Hepatocyte (in vitro differentiated cells): ENCODE data around the gene PHKB.

ENCODE experiments used
- CTCF ChIP-seq: fragments of 200-600 bp; sonication (generic); IDR thresholded peaks from 2 replicates; pipeline ENCODE4 v1.5.1; 2016; ENCODE audit warnings: antibody characterized with exemption, mild to moderate bottlenecking; ENCODE audit not compliant: poor library complexity
- EZH2 ChIP-seq: fragments of 200-600 bp; sonication (generic); IDR thresholded peaks from 2 replicates; pipeline ENCODE4 v1.6.1; 2016; ENCODE audit warnings: antibody characterized with exemption, mild to moderate bottlenecking, borderline replicate concordance
- EZH2phosphoT487 ChIP-seq: fragments of 200-600 bp; sonication (generic); IDR thresholded peaks from one replicate; pipeline ENCODE4 v1.6.1; 2018; ENCODE audit warnings: antibody characterized with exemption, mild to moderate bottlenecking, low read depth, moderate library complexity; ENCODE audit not compliant: unreplicated experiment, severe bottlenecking

- TF ChIP-seq EZH2 (no peak), CTCF (no peak), EZH2phosphoT487 (no peak)
Observed at GRCh38 chr16:47499700-47500264, 38.7 kb downstream of the PHKB start.
